ENCODE measurements around the gene NRIP1. TPM values are rescaled to one million over a fixed set of nuclear protein-coding genes. Genes with fewer than 3 reads are reported as not detected.

NRIP1 gene
- total and polyA plus RNA-seq, 2 of the 8 experiments (the other 6 are each of a cell fraction or from before 2014, with no cell fraction given) = 1.5 to 9.3 TPM

DNA sequence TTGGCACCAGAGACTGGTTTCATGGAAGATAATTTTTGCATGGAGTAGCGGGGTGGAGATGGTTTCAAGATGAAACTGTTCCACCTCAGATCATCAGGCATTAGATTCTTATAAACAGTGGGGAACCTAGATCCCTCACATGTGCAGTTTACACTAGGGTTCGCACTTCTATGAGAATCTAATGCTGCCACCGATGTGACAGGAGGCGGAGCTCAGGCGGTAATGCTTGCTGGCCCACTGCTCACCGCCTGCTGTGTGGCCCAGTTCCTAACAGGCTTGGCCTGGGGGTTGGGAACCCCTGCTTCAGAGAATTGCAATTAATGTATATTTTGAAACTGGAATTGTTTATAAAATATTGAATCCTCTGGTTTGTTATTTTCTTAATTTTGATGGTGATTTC lies 92.1 kb downstream of the NRIP1 start:
- Histone ChIP-seq H2BK120ac (replicated peaks; ENCODE audit: low read depth, low read length) (no peak overlapping the region), H3K9me3 (ENCODE audit: insufficient read depth in 2 of 2, low read depth in 1 of 2, low read length in 1 of 2) (peaks cover 0 to 3% of the 10 kb centered on the region in 2 experiments; a peak in 1 of 4 replicates), H3K9ac (replicated peaks in 1 of 4; ENCODE audit: extremely low read depth in 1 of 4, low read depth in 3 of 4, low read length in 3 of 4) (no peak overlapping the region), H2BK15ac (ENCODE audit: low read length) (no peak overlapping the region), H3K4me1 (replicated peaks in 1 of 4; ENCODE audit: control insufficient read depth in 3 of 4, insufficient read depth in 4 of 4, low read length in 3 of 4) (no peaks in the 10 kb centered on the region), H3K79me1 (ENCODE audit: low read depth, low read length) (no peaks in the 10 kb centered on the region), H3K36me3 (ENCODE audit: control insufficient read depth in 2 of 4, insufficient read depth in 4 of 4, low read length in 3 of 4) (peaks cover 0 to 5% (median under 1%) of the 10 kb centered on the region in 4 experiments; a peak in 2 of 8 replicates), H3K4me3 (ENCODE audit: extremely low read depth in 1 of 4, insufficient read depth in 2 of 4, low read depth in 3 of 4, low read length in 4 of 4) (no peak overlapping the region), H3K14ac (ENCODE audit: insufficient read length) (no peak overlapping the region), H3K4me2 (ENCODE audit: insufficient read depth in 1 of 2, low read depth in 2 of 2, low read length in 2 of 2) (no peak overlapping the region), H3K56ac (replicated peaks; ENCODE audit: insufficient read length, low read depth, low read length) (no peak overlapping the region), H4K91ac (replicated peaks; ENCODE audit: insufficient read length, low read length) (no peak overlapping the region), H2BK12ac (ENCODE audit: low read depth, low read length) (no peak overlapping the region), H2BK5ac (ENCODE audit: low read depth, low read length) (no peak overlapping the region), H3K27me3 (replicated peaks in 1 of 4; ENCODE audit: control insufficient read depth in 3 of 4, extremely low read depth in 1 of 4, insufficient read depth in 3 of 4, low read length in 3 of 4) (no peaks in the 10 kb centered on the region), H3K4ac (replicated peaks; ENCODE audit: insufficient read length, low read depth, low read length) (no peak overlapping the region), H3K79me2 (ENCODE audit: control insufficient read depth in 1 of 2, insufficient read depth in 2 of 2, low read length in 2 of 2) (no peaks in the 10 kb centered on the region), H4K5ac (ENCODE audit: insufficient read length, low read depth, low read length) (no peak overlapping the region), H2AFZ (ENCODE audit: low read length) (no peak overlapping the region), H2AK5ac (ENCODE audit: low read depth, low read length) (no peak overlapping the region), H4K20me1 (replicated peaks in 1 of 2; ENCODE audit: control insufficient read depth in 1 of 2, insufficient read depth in 2 of 2, low read length in 2 of 2) (no peaks in the 10 kb centered on the region), H3K18ac (ENCODE audit: extremely low read depth, low read length) (no peak overlapping the region), H3K23ac (ENCODE audit: insufficient read length) (no peak overlapping the region), H4K8ac (ENCODE audit: extremely low read depth, insufficient read depth, low read length) (no peak overlapping the region; the same call in 1 of the 2 replicates), H3K23me2 (ENCODE audit: low read depth, low read length) (no peaks in the 10 kb centered on the region), H2BK20ac (ENCODE audit: low read length) (no peak overlapping the region), H3K27ac (ENCODE audit: low read depth, low read length) (no peak overlapping the region)
- FAIRE-seq (no peak), DNase-seq (ENCODE audit: low read depth in 1 of 2, low spot score in 2 of 2) (no peak)
- ChIA-PET POLR2A (ENCODE audit: partially characterized antibody) (no interaction called here), CTCF (ENCODE audit: partially characterized antibody) (no interaction called here)
- WGBS, 2 experiments (ENCODE audit: extremely low coverage in 1 of 2, insufficient coverage in 1 of 2, insufficient read length in 1 of 2, insufficient replicate concordance in 2 of 2, low coverage in 1 of 2, low lambda C conversion rate in 2 of 2, missing lambda C conversion rate in 1 of 2) = 94% methylated on average over 6 of the region's 6 CpGs; no CpG with 5 or more reads in 1 of the 2 experiments
- TF ChIP-seq POU5F1 (IDR thresholded peaks at IDR 0.05; ENCODE audit: low read depth, low read length) = no peak
- no peak for TF ChIP-seq BRCA1 (IDR thresholded peaks at IDR 0.05; ENCODE audit: low read depth, low read length)
- no peak for TF ChIP-seq GTF2F1 (IDR thresholded peaks at IDR 0.05; ENCODE audit: borderline replicate concordance, low read depth, low read length)
- no peak for TF ChIP-seq CEBPB (IDR thresholded peaks at IDR 0.05; ENCODE audit: low read depth, low read length)
- TF ChIP-seq SIX5 (IDR thresholded peaks at IDR 0.05; ENCODE audit: low read depth, low read length) = no peak
- no peak for TF ChIP-seq CTBP2 (IDR thresholded peaks at IDR 0.05; ENCODE audit: borderline replicate concordance, insufficient read depth, insufficient read length, low read length)
- no peak for TF ChIP-seq BACH1 (IDR thresholded peaks at IDR 0.05; ENCODE audit: low read length)
- no peak for TF ChIP-seq POLR2AphosphoS5 (IDR thresholded peaks at IDR 0.05; ENCODE audit: low read depth, low read length)
- no peak for TF ChIP-seq PHF8 (conservative IDR thresholded peaks at IDR 0.05; ENCODE audit: low read depth, low read length)
- TF ChIP-seq GABPA (IDR thresholded peaks at IDR 0.05; ENCODE audit: borderline replicate concordance, insufficient read depth, low read length) = no peak
- TF ChIP-seq SP1 (IDR thresholded peaks at IDR 0.05; ENCODE audit: low read depth, low read length) = no peak
- TF ChIP-seq, protein P1, sequence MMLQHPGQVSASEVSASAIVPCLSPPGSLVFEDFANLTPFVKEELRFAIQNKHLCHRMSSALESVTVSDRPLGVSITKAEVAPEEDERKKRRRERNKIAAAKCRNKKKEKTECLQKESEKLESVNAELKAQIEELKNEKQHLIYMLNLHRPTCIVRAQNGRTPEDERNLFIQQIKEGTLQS (IDR thresholded peaks at IDR 0.05; ENCODE audit: insufficient read depth, low read depth, low read length) = no peak
- TF ChIP-seq EP300 (IDR thresholded peaks at IDR 0.05; ENCODE audit: borderline replicate concordance in 1 of 2, low read depth in 2 of 2, low read length in 2 of 2) = no peak
- TF ChIP-seq KDM5A (IDR thresholded peaks at IDR 0.05; ENCODE audit: low read length) = no peak
